AG04449 (cell line): ENCODE data around the gene NOX5.

Source experiments
- CTCF ChIA-PET: fragments of 350-600 bp; formaldehyde crosslinking; extraction: SDS; loops from one replicate; lab custom pipeline; 2021; ENCODE audit warnings: antibody characterized with exemption; lab: Yijun Ruan, JAX
- POLR2A ChIA-PET: fragments of 400-600, 350-600 bp; formaldehyde crosslinking; extraction: SDS; loops from one replicate; lab custom pipeline; 2020; ENCODE audit warnings: antibody characterized with exemption, inconsistent platforms; lab: Yijun Ruan, JAX
- DNase-seq: peaks from one replicate; pipeline ENCODE4 v3.0.0-alpha.2; 2010; ENCODE audit warnings: low read depth, low spot score
- H3K4me3 ChIP-seq: 2 replicates; pipeline ENCODE4 v1.5.1; 2011; ENCODE audit warnings: low read depth, mild to moderate bottlenecking, control low read depth, low read length
- TF ChIP-seq, protein P1 (sequence below): IDR thresholded peaks from one replicate; pipeline ENCODE4 v1.5.1; 2011; ENCODE audit warnings: mild to moderate bottlenecking, moderate library complexity, low read length, control low read depth, inconsistent platforms; ENCODE audit not compliant: insufficient read depth; ENCODE audit errors: missing control alignments

NOX5 gene

DNA sequence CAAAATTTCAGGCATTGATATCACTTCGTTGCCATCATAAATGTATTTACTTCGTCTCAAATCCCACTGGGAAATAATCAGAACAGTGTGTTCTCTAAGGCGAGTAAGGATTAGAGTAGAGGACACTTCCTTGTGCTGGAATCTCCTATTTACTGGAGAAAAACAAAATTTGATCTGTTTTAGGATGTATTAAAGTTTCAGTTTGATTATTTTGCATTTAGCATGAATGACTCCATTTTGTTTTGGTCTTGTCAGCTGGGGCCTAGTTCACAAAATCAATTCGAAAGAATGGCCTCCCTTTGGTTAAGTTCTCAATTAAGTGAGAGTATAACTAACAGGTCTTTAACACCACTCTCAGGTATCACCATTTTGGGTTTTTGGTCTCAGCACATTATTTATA lies 11.7 kb upstream of the NOX5 start:
- CTCF ChIA-PET = no interaction called here
- POLR2A ChIA-PET = no interaction called here
- no peak for DNase-seq
- no peak overlapping the region for H3K4me3 ChIP-seq
- TF ChIP-seq, protein P1, sequence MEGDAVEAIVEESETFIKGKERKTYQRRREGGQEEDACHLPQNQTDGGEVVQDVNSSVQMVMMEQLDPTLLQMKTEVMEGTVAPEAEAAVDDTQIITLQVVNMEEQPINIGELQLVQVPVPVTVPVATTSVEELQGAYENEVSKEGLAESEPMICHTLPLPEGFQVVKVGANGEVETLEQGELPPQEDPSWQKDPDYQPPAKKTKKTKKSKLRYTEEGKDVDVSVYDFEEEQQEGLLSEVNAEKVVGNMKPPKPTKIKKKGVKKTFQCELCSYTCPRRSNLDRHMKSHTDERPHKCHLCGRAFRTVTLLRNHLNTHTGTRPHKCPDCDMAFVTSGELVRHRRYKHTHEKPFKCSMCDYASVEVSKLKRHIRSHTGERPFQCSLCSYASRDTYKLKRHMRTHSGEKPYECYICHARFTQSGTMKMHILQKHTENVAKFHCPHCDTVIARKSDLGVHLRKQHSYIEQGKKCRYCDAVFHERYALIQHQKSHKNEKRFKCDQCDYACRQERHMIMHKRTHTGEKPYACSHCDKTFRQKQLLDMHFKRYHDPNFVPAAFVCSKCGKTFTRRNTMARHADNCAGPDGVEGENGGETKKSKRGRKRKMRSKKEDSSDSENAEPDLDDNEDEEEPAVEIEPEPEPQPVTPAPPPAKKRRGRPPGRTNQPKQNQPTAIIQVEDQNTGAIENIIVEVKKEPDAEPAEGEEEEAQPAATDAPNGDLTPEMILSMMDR = no peak

DNA sequence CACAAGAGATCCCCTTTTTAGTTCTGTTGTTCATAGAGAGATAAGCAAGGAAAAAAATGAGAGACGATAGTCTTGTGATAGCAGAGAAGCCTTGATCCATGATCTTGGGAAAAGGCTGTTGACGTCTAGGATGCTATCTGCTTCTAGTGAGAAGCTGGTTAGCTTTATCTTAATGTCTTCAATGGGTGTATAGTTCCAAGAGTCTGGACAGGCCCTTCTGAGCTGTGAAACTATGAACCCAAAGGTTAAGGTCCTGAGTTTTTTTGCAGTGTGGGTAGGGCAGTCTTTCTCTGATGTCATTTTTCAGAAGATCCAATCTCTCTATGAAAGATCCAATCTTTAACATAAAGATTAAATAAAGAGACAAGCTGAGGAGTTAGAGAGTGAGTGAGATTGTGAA lies 10.5 kb upstream of the NOX5 start:
- DNase-seq = no peak
- H3K4me3 ChIP-seq = no peak overlapping the region
- ChIA-PET CTCF (no interaction called here), POLR2A (no interaction called here)
- TF ChIP-seq, protein P1 = no peak

DNA sequence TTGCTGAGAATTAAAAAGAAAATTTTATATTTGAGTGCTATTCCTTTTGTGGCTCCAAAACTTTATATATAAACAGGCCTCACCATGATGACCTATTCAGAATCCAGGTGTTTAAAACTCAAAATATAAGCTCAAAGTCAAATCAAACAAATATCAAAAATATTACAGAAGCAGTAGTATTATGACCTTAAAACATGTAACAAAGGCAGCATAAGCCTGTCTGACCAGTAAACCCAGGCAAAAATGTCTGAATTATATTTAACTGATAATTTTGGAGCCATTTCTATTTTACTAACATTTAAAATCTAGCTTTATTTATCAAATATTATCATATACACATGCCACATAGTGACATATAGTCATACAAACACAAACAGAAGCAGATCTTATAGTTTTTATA lies 6.4 kb upstream of the NOX5 start:
- CTCF ChIA-PET = interaction anchor here (1.1 to 1.5 kb wide), 2 partner anchors 13 to 24 kb away, joined by 3 read pairs; no protein-coding TSS in a partner anchor
- POLR2A ChIA-PET = no interaction called here
- no peak overlapping the region for H3K4me3 ChIP-seq
- DNase-seq = no peak
- TF ChIP-seq, protein P1 = no peak

DNA sequence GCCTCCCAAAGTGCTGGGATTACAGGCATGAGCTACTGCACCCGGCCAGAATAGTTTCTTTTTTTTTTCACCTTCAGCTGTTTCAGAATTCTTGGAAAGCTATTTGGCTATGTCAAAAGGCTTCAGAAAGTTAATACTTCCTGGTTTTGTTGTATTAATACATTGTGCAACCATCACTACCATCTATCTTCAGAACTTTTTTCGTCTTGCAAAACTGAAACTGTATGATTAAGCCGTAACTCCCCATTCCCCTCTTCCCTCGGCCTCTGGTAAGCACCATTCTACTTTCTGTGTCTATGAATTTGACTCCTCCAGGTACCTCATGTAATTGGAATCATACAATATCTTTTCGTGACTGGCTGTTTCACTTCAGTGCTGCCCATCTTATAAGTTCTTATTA lies 5.2 kb upstream of the NOX5 start:
- ChIA-PET POLR2A (no interaction called here), CTCF (interaction anchor here (1.5 kb wide), 1 partner anchor 14 kb away, joined by 3 read pairs; no protein-coding TSS in a partner anchor)
- H3K4me3 ChIP-seq = no peak overlapping the region
- DNase-seq = no peak
- TF ChIP-seq, protein P1 = no peak

DNA sequence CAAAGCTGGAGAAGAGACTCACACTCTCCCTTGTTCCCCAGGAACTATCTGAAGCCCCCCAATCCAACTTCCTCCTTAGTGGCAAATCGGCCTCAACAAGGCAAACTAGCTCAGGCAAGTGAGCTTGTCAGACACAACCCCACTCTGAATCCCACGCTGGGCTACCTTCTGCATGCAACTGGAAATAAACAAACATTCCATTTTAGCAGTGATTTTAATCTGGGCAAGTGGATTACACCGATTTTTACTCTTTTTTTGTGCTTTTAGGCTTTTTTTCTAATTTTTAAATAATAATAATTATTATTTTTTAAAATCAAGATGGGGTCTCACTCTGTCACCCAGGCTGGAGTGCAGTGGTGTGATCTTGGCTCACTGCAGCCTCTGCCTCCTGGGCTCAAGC lies 2.9 kb upstream of the NOX5 start:
- ChIA-PET POLR2A (no interaction called here), CTCF (interaction anchor here (2.1 kb wide), 1 partner anchor 10 kb away, joined by 5 read pairs; no protein-coding TSS in a partner anchor)
- TF ChIP-seq, protein P1 = no peak
- no peak for DNase-seq
- no peak overlapping the region for H3K4me3 ChIP-seq

DNA sequence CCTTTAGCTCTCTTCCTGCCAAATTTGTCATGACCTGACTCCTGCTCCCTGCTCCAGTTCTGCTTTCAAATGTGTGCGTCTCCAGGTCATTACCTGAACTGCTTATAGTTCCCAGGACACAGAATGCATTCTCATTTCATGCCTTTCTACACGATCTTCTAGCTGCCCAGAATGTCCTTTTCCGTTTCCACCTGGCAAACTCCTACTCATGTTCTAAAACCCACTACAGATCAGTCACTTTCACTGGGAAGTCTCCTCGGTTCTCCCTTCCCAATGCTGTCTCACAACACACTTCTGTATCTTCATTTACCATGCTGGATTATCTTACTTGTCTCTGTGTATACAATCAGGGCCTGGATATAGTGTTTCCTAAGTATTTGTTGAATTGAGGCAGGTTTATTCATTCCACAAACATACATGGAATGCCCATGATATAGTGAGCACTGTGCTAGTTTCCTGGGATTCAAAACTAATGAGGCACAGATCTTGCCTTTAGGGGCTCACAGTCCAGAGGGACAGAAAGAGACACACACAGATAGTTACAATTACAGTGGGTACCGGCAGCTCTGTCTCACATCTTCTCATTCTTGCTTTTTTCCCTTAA lies 1.6 kb upstream of the NOX5 start:
- no peak overlapping the region for H3K4me3 ChIP-seq
- CTCF ChIA-PET = no interaction called here
- TF ChIP-seq, protein P1 = no peak

More for the DNA sequence above, 1.6 kb upstream of the NOX5 start:
- no peak for DNase-seq
- POLR2A ChIA-PET = no interaction called here
